ENCODE results near the gene PITX2.

GRCh38 chr4:110621839-110622751, 782 bp downstream of the PITX2 start:
- TF ChIP-seq SP1 (IDR thresholded peaks at IDR 0.05; ENCODE audit: low read depth) (no peak), CTCF (IDR thresholded peaks at IDR 0.05 in 2 of 3, conservative IDR thresholded peaks at IDR 0.05 in 1 of 3; ENCODE audit: borderline replicate concordance in 1 of 3, insufficient read depth in 1 of 3, low read depth in 2 of 3, low read length in 2 of 3) (no peak), EZH2phosphoT487 (IDR thresholded peaks at IDR 0.05; ENCODE audit: borderline replicate concordance) (no peak), ELF1 (IDR thresholded peaks at IDR 0.05; ENCODE audit: borderline replicate concordance, low read depth) (no peak), POLR2A (IDR thresholded peaks at IDR 0.05; ENCODE audit: borderline replicate concordance, extremely low read depth, insufficient read depth, insufficient read length) (no peak), RAD21 (IDR thresholded peaks at IDR 0.05; ENCODE audit: low read depth) (no peak), ZNF274 (IDR thresholded peaks at IDR 0.05; ENCODE audit: low read depth, low read length) (no peak), POLR2AphosphoS5 (IDR thresholded peaks at IDR 0.05; ENCODE audit: low read depth, low read length) (no peak), SIN3A (IDR thresholded peaks at IDR 0.05; ENCODE audit: low read depth) (no peak), EZH2 (IDR thresholded peaks at IDR 0.05) (no peak)

All from HCT116 (cell line).